LNCaP clone FGC (cell line): ENCODE data around the gene RHBDL3.

Experiments used
- DNase-seq: peaks from one replicate; pipeline ENCODE4 v3.0.0-alpha.2; 2011; ENCODE audit warnings: low read depth
- H3K4me3 ChIP-seq: 2 replicates; pipeline ENCODE4 v1.5.1; 2011; ENCODE audit warnings: mild to moderate bottlenecking, low read depth, low read length, control low read depth
- CTCF ChIP-seq: IDR thresholded peaks from 2 replicates; pipeline ENCODE4 v1.5.1; 2012; ENCODE audit warnings: mild to moderate bottlenecking; ENCODE audit not compliant: control insufficient read depth, insufficient read depth; ENCODE audit errors: extremely low read depth

Gene RHBDL3

DNA sequence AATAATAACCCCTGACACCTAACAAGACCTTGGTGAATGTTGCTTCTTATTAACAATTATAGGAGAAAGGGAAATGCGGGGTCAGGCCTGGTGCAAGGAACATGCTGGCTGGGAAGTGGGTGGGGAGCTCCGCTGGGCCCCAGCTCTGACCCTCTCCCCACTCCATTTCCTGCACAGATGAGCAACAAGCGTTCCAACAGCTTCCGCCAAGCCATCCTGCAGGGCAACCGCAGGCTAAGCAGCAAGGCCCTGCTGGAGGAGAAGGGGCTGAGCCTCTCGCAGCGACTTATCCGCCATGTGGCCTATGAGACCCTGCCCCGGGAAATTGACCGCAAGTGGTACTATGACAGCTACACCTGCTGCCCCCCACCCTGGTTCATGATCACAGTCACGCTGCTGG lies 23.0 kb downstream of the RHBDL3 start:
- TF ChIP-seq CTCF = no peak
- no peak overlapping the region for H3K4me3 ChIP-seq
- no peak for DNase-seq

GRCh38 chr17:32289471-32290070 lies 23.9 kb downstream of the RHBDL3 start:
- no peak overlapping the region for H3K4me3 ChIP-seq
- TF ChIP-seq CTCF = no peak
- no peak for DNase-seq

GRCh38 chr17:32292094-32292493 lies 26.5 kb downstream of the RHBDL3 start:
- no peak for TF ChIP-seq CTCF
- no peak for DNase-seq
- no peak overlapping the region for H3K4me3 ChIP-seq

GRCh38 chr17:32297424-32297823 lies 31.8 kb downstream of the RHBDL3 start:
- H3K4me3 ChIP-seq = no peak overlapping the region
- TF ChIP-seq CTCF = no peak
- DNase-seq = no peak

DNA sequence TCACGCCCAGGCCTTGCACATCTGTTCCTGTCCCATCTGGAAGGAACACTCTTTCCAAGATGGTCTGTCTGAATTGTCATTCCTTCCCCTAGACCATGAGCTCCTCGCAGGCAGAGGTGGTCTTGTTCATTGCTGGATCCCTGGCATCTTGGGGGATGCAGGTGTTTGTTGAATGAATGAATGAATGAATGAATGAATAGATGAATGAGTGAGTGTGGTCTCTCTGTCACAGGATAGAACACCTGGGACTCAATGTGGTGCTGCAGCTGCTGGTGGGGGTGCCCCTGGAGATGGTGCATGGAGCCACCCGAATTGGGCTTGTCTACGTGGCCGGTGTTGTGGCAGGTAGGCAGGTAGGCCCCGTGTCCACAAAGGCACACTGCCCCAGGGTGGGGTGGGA lies 32.2 kb downstream of the RHBDL3 start:
- TF ChIP-seq CTCF = no peak
- H3K4me3 ChIP-seq = no peak overlapping the region
- DNase-seq = no peak

GRCh38 chr17:32298298-32298697 lies 32.7 kb downstream of the RHBDL3 start:
- no peak for TF ChIP-seq CTCF

More at GRCh38 chr17:32298298-32298697, 32.7 kb downstream of the RHBDL3 start:
- no peak overlapping the region for H3K4me3 ChIP-seq
- no peak for DNase-seq
